ENCODE measurements around the gene TENM4. TPM values are rescaled to one million over a fixed set of nuclear protein-coding genes. Genes with fewer than 3 reads are reported as not detected.
"Not testable (repeated sequence)": the region's sequence is repeated elsewhere in the genome, so short reads cannot be mapped to it uniquely, and the experiment has no call there.

TENM4 gene
- polyA plus RNA-seq, 3 donors: 23.2 to 32.9 (median 23.7) TPM

DNA sequence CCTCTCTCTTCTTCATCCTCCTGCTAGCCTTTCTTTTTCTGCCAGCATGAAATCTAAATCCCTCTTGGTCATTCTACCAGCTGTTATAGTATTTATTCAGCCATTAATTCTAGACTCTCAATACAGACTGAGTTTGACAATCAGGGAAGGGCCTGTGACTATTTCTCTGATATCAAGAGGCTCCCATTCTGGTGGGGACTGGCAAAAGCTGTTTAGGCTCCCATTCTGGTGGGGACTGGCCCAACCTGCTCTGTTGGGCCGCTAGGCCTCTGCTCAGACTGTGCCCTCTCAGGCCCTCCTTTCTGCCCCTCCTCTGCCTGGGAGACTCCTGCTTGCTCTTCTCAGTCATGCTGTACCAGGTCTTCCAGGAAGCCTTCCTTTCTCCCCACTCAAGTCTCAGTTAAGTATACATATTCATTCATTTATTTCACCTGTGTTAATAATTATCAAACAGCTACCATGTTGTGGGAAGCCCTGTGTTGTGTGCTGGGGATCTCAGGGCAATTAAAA is 542.5 kb downstream of the TENM4 start:
- DNase-seq (ENCODE audit: extremely low read depth in 1 of 11, low read depth in 9 of 11, low spot score in 4 of 11): no peak

- no peak for DNase-seq (ENCODE audit: extremely low read depth in 1 of 11, low read depth in 9 of 11, low spot score in 4 of 11)
These were observed 546.8 kb downstream of the TENM4 start for GRCh38 chr11:78893996-78894395.

GRCh38 chr11:78889698-78890097 is 551.1 kb downstream of the TENM4 start:
- no peak for DNase-seq (ENCODE audit: extremely low read depth in 1 of 11, low read depth in 9 of 11, low spot score in 4 of 11)

- DNase-seq (ENCODE audit: extremely low read depth in 1 of 11, low read depth in 9 of 11, low spot score in 4 of 11): no peak
These were observed 554.2 kb downstream of the TENM4 start for GRCh38 chr11:78886616-78887015.

DNA sequence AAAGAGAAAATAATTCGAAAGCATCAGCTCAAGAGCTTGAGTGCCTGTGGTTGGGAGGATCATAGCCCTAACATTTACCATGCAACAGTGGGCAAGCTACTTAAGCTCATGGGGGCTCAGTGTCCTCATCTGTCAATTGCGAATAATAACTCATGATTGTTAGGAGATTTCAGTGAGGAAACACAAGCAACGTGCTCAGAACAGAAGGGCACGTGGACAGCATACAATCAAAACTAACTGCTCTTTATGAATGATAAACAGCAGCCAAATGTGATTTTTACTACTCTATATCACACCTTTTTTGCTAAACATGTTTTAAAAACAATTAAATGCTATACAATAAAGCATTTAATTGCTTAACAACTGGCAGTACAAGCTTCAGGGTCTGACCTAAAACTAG is 556.1 kb downstream of the TENM4 start:
- DNase-seq (ENCODE audit: extremely low read depth in 1 of 11, low read depth in 9 of 11, low spot score in 4 of 11): no peak

DNA sequence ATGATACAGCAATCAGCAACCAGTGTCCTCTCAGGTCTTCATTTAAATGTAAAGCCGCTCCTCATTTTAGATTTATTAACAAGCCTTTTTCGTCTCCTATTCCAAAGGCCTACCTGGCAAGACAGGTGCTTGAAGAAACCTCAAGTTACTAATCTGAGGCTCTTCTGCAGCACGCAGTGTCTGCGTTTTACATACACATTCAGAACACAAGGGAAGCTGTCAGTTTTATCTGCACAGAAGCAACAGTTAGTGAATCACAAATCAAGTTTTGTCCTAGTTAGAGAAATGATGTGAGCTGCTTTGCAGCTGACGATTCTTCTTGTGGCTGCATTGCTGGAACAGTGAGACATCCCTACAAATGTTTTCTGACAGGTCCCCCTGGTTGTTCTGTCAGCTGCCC is 557.3 kb downstream of the TENM4 start:
- DNase-seq (ENCODE audit: extremely low read depth in 1 of 11, low read depth in 9 of 11, low spot score in 4 of 11): no peak

GRCh38 chr11:78879094-78879980 is 561.5 kb downstream of the TENM4 start:
- not testable (repeated sequence) for DNase-seq (ENCODE audit: extremely low read depth in 1 of 11, low read depth in 9 of 11, low spot score in 4 of 11)

DNA sequence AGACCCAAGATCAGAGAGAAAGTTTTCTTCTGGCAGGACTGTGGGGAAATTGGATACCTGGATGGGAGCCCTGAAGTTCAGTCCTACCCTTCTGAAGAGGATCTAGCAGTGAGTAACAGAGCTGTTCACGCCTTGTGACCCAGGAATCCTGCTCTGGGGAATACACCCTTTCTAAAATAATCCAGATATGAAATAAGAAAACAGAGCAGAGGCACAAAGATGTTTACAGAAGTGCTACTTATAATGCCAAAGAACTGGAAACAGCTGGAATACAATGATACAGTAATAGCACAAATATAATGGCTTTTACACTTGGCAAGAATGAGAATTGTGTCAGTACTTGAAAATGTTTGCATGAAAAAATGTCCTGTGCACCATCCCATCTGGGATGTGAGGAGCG is 562.2 kb downstream of the TENM4 start:
- DNase-seq (ENCODE audit: extremely low read depth in 1 of 11, low read depth in 9 of 11, low spot score in 4 of 11): no peak

DNA sequence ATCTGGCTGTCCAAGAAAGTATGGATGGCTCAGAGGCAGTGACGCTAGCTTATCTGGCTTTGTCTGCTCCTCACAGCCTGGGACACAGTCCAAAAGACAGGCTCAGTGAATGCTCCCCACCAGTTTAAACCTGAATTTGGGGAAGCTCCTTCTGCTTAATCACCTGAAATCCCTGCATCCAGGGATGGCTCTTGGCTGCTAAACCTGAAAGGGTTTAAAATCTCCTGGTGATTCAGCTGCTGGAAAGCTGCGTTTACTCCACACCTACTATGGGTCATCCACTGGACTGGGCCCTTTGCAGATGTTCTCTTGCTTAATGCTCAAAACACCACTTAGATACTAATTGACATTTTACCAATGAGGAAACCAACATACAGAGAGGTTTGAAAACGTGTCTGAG is 564.2 kb downstream of the TENM4 start:
- no peak for DNase-seq (ENCODE audit: extremely low read depth in 1 of 11, low read depth in 9 of 11, low spot score in 4 of 11)

DNA sequence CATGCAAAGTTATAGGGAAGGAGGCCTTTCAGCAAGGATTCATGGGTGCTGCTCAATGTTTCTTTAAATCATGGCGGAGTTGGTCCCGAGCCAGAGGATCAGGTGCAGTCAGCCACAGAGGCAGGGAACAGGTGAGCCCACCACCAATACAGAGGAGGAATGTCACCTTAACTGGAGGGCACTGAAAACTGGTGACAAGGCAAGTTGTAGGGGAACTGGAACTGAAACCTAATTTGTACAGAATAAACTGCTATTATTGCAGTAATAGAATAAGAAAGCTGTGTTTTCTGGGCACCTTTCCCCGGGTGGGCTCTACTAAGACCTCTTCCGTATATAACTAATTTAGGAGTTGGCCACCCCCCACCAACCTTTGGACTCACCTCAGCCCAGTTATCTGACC is 570.2 kb downstream of the TENM4 start:
- no peak for DNase-seq (ENCODE audit: extremely low read depth in 1 of 11, low read depth in 9 of 11, low spot score in 4 of 11)

DNA sequence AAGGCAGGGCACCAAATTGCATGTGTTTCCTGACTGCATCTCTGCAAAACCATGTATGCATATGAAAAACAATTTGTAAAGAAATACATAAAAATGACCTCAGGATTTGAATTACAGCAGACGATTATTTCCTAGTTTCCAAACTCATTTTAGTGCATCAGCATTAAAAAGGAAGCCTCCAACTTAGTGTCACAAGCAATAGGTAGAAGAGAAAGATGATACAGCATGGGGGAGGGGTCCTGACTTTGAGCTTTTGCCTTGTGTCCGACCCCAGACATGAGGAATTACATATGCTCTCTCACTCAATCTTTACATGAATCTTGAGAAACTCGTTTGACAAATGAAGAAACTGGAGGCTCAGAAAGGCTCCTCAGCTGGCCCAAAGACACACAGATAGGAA is 571.5 kb downstream of the TENM4 start:
- DNase-seq (ENCODE audit: extremely low read depth in 1 of 11, low read depth in 9 of 11, low spot score in 4 of 11): peak in 2 of 11 donors; percentile 12 to 16

- DNase-seq (ENCODE audit: extremely low read depth in 1 of 11, low read depth in 9 of 11, low spot score in 4 of 11): no peak
These were observed 572.3 kb downstream of the TENM4 start for GRCh38 chr11:78868563-78868962.

DNA sequence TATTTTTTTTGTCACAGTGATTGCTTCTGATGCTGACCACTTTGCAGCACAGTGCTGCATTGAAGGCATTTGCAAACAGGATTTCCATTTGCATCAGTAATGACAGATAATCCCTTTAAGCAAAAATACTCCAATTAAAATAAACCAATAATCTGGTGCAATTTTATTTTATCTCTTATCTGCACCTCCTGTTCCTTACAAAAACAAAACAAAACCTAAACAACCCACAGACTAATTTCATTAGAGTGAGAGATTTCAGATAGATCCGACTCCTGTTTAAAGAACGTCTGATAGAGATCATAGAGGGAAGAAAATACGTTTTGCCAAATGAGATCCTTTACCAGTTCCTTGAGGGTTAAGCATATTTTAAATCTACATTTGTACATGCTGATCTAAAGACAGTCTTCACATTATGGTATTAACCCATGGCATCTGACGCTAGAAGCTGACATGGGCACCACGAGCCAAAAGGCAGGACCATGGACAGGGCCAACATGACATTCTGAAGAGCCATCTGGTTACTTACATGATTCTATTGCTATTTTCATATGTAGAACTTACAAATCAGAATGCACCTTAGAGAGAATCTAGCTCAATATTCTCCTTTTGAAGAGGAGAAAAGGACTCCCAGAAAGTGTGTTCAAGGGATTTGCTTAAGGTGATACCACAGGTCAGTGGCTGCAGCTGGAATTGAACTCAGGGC is 580.0 kb downstream of the TENM4 start:
- peak in 4 of 11 donors; percentile 23 to 36 (median 34) for DNase-seq (ENCODE audit: extremely low read depth in 1 of 11, low read depth in 9 of 11, low spot score in 4 of 11)

GRCh38 chr11:78857688-78858087 is 583.1 kb downstream of the TENM4 start:
- no peak for DNase-seq (ENCODE audit: extremely low read depth in 1 of 11, low read depth in 9 of 11, low spot score in 4 of 11)

DNA sequence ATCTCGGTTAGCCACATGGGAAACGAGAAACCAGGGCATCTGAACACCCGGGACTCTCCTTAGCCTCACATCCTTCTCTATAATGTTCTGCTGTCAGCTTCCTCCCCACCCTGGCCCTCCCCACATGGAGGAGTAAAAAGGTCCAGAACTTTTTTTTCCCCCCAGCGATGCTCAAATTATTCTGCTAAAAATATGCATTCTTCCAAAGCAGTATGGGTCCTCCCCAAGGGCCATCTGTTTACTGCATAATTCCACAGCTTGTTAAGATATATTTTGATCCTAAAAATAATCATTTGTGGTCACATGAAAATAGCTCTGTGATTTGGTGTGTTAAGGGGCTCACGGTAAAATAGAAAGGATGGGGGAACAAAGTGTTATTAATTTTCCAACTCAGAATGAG is 584.6 kb downstream of the TENM4 start:
- DNase-seq (ENCODE audit: extremely low read depth in 1 of 11, low read depth in 9 of 11, low spot score in 4 of 11): no peak

DNA sequence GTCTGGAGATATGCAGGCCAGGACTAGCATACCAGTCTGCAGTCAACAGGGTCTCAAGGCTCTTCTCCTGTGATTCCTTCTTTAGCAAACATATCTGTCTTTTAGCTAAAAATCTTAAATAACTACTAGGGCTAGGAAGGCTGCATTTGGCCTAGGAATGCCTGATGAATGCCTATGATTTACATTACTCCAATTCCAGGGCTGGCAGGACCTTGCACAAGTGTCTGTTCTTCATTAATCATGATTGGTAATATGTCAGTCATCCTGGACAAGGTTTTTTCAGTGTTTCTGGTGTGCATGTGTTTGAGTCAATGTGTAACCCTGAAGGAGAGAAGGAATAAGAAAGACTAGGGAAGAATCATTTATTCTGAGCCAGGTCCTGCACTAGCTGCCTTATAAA is 585.7 kb downstream of the TENM4 start:
- DNase-seq (ENCODE audit: extremely low read depth in 1 of 11, low read depth in 9 of 11, low spot score in 4 of 11): no peak

- DNase-seq (ENCODE audit: extremely low read depth in 1 of 11, low read depth in 9 of 11, low spot score in 4 of 11): no peak
These were observed 587.3 kb downstream of the TENM4 start for GRCh38 chr11:78853521-78853920.

DNA sequence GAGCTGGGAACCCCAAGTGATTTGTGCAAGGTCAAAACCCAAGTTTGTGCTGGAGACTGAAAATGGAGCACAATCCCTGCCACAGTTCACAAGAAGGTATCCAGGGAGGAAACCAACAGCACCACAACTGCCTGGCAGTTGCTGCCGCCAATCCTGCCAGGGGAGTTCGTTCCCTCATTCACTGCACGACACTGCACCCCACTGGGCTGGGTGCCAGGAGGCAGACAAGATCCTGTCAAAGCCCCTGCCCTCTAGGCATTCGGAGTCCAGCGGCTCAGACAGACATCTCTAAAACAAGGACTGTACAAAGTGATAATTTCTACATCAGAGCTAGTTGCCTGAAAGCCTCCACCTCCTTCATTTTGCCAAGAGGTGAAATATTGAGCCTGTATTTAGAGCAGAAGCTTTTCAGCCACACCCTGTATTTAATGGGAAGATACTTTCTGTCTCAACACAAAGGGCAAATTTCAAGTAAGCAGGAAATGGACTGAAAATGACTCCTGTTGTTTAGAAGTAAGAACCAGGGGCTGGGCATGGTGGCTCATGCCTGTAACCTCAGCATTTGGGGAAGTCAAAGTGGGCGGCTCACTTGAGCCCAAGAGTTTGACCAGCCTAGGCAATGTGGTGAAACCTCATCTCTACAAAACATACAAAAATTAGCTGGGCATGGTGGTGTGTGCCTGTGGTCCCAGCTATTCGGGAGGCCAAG is 588.8 kb downstream of the TENM4 start:
- DNase-seq (ENCODE audit: extremely low read depth in 1 of 11, low read depth in 9 of 11, low spot score in 4 of 11): no peak

- no peak for DNase-seq (ENCODE audit: extremely low read depth in 1 of 11, low read depth in 9 of 11, low spot score in 4 of 11)
These were observed 590.8 kb downstream of the TENM4 start for GRCh38 chr11:78850078-78850477.

DNA sequence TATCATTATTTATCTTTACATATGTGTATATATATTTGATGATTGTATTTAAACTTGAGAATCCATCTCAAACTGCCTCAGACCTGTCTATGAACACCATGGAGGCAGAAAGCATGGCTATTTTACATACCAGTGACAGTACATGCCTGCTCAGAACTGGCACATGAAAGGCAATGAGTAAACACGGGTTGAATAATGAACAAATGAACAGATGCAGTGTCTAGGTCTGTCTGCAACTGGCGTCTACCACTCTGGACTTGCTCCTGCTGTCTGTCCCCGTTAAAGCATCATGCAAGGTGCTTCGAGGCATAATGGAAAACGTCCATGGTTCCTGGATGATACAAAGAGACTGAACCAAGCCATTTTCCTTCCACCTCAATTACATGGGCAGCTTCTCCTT is 594.6 kb downstream of the TENM4 start:
- no peak for DNase-seq (ENCODE audit: extremely low read depth in 1 of 11, low read depth in 9 of 11, low spot score in 4 of 11)
